T-helper 2 cell treated with Interferon-gamma antibody and Interleukin-4, amounts not matched to agents 100 ng/mL and 5 ng/mL, for 36 hours (primary cell): ENCODE measurements around the gene E4F1. TPM values are rescaled to one million over a fixed set of nuclear protein-coding genes. Genes with fewer than 3 reads are reported as not detected.
"Not testable (repeated sequence)": the region's sequence is repeated elsewhere in the genome, so short reads cannot be mapped to it uniquely, and the experiment has no call there.

Experiments
- intact Hi-C: fragments of 100-400 bp; cut with micrococcal nuclease; formaldehyde crosslinking; loops from one replicate; pipeline ENCODE4 v1.15.1; 2023
- total RNA-seq: library from RNA; stranded (reverse); gene quantifications from 2 replicates; pipeline ENCODE4 v1.2.3, GENCODE V29; 2022

E4F1 gene
- total RNA-seq, 1 donor from 2014 or later = 30.3 TPM

DNA sequence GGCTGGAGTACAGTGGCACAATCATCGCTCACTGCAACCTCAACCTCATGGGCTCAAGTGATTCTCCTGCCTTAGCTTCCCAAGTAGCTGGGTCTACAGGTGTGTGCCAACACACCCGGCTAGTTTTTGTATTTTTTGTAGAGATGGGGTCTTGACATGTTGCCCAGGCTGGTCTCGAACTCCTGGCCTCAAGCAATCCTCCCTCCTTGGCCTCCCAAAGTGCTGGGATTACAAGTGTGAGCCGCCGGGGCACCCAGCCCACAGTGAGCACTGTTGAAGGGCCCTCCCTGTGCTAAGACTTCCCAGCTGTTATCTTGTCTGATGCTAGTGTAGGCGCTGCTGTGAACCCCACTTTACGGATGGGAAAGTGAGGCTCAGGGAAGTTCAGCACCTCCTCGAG lies 35.0 kb upstream of the E4F1 start:
- intact Hi-C loops = no loop called here

DNA sequence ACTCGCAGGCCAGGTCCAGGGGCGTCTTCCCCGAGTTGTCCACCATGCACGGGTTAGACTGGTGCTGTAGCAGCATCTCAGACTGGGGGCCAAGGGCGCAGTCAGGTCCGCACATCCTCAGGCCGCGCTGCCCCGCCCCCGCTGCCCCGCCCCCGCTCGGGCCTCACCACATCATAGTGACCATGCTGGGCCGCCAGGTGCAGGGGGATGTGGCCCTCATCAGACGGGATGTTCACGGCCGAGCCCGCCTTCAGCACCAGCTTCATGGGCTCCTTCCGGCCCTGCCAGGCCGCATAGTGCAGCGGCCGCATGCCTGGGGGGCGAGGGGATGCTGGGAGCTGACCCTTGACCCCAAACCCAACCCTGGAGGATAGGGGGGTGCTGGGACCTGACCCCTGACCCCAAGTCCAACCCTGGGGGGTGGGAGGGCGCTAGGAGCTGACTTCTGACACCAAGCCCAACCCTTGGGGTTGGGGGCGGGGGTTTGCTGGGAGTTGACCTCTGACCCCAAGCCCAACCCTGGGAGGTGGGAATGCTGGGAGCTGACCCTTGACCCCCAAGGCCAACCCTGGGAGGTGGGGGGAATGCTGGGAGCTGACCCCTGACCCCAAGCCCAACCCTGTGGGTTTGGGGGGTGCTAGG lies 34.0 kb upstream of the E4F1 start:
- intact Hi-C loops = no loop called here

- intact Hi-C loops = no loop called here
These were observed 33.3 kb upstream of the E4F1 start for GRCh38 chr16:2190002-2190658.

DNA sequence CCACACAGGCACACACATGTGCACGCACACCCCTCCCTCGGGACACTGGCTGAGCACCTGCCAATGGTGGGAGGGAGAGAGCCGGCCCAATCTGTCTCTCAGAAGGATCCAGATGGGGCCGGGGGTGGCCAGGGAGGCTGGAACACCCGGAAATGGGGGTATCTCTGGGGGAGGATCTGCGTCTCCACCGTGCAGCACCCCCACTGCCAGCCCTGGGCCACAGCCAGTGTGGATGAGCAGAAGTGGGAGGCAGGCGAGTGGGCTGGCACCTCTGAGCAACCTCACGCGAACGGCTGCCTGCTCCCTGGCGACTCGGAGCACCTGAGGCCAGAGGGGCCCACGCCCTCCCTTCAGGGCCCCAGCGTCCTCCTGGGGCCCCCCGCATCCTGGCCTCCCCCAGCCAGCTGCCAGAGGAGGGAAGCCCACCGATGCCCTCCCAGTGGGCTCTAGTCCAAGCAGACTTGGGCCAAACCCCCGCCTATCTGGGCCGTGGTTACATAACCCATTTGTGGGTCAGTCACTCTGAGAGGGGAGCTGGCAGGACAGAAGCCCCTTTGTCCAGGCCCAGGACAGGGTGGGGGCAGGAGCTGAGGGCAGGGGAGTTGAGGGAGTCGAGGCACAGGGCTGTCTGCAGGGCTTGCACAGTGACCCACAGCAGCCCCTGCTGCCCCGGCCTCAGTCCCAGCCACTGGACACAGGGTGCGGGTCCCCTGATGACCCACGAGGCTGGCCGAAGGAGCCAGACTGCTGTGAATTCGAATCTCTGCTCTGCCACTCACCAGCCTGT lies 32.5 kb upstream of the E4F1 start:
- intact Hi-C loops = no loop called here

GRCh38 chr16:2191446-2191706 lies 32.0 kb upstream of the E4F1 start:
- intact Hi-C loops = no loop called here

DNA sequence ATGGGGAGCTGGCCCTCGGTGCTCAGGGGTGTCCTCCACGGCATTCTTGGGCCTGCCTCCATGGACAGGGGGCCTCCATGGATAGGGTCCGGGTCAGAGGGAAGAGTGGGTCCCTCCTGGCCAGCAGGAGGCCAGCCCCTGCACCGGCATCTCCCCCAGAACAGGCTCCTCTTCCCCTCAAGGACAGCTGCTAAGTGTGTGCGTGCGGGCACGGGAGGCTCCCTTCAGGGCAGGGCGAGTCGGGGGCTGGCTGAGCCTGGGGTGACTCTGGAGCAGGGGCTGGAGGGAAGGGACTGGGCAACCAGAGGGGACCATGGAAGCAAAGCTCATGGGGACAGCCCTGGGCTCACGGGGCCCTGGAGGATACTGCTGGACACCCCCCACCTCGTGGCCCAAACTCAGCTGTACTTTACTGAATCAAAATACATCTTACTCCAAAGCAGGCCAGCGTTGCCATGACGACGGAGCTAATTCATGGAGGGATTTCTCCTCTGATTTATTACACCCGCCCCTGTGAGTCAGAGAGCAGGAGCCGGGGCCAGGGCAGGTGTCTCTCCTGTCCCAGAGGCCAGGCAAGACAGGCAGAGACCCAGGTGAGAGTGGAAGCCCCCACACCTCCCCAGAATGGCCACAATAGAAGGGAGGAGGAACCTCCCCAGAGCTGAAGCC lies 29.1 kb upstream of the E4F1 start:
- intact Hi-C loops = loop anchor here (2.0 kb wide), 1 partner anchor 307 kb away; no protein-coding TSS in a partner anchor

DNA sequence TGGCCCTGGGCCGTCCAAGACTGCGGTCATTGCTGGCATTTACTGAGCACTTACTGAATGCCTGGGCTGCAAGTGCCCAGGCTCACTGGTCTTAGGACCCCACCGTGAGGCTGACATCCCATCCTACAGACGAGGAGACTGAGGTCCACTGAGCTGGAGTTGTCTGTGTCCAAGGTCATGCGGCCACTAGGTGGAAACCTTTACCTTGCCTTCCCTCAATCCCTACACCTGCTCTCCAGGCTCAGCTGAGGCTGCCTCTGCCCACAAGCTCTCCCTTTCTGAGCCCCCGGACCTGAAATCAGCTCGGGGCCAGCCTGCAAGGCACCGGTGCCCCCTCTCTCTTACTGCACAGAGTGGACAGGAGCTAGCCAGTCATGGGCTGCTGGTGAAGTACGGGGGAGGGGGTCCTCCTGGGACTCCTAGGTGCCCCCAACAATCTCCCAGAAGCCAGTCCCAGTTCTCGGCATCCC lies 28.5 kb upstream of the E4F1 start:
- intact Hi-C loops = loop anchor here (2.0 kb wide), 1 partner anchor 306 kb away; no protein-coding TSS in a partner anchor

DNA sequence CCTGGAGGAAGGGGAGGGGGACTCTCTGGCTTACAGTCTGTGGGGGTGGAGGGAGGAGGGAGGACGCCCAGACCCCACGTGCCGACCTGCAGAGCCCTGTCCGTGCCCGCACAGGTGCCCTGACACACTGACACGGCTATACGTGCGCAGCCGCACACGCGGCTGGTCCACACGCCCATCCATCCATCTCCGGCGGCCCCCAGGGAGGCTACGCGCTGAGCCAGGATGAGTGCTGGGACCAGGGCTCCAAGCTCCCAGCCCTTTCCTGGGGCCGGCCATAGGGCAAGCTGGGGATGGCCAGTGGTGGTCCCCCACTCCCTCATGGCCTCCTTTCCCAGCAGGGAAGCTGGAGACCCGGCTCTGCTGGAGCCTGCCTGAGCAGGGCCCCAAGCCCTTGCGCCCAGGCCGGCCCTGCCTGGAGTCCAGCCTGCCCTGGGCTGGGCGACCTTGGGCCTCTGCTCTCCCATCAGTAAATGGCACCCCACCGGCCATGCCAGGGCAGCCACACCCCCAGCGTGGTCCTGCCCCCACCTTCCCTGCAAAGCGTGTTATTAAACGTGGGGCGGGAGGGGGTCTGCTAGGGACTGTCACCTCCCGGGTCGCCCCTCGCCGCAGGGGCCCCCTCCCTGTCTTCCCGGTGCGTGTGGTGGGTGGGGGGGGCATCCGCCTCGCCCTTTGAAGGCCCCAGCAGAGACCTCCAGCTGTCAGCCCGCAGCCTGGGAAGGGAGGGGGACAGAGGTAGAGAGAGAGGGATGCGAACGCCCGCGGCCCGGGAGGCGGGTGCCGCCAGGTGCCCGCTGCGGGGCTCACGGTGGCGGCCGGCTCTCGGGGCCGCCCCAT lies 27.8 kb upstream of the E4F1 start:
- intact Hi-C loops = loop anchor here (2.0 kb wide), 1 partner anchor 305 kb away; no protein-coding TSS in a partner anchor

DNA sequence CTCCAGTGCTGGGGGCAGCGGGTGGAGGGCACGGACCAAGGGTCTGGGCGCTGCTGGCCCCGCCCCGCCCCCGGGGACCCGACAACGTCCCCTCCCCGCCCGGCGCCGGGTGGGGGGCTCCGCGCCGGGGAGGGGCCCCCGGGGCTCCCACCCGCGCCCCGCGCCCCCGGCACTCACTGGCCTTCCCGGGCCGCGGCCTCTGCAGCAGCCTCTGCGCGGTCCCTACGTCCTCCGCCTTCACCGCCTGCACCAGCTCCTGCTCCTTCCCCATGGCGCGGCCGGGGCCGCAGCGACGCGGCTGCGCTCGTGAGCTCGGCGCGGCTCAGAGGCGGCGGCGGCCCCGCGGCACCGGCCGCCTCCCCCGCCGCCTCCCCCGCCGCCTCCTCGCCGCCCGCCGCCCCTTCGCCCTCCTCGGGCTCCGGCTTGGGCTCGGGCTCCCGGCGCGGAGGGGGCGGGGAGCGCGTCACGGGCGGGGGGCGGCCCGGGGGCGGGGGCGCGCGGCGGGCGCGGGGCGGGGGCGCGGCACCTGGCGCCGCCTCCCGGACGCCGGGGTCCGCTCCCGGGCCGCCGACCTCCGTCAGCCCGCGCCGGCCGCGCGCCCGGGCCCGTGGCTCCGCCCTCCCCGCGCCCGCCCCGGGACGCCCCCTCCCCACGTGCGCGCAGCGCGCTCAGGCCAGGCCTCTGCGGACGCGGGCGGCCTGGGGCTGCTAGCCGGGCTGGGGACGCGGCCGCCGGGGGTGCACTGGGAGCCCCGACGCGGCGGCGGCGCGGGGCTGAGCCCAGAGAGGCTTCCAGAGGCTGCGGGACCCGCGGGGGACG lies 27.0 kb upstream of the E4F1 start, which contains the start of gene CASKIN1:
Gene CASKIN1, minus strand, starts transcription at position 444 of the 819 bp plus-strand sequence. Its CDS starts 173 bp downstream, at position 271.
- intact Hi-C loops = no loop called here

DNA sequence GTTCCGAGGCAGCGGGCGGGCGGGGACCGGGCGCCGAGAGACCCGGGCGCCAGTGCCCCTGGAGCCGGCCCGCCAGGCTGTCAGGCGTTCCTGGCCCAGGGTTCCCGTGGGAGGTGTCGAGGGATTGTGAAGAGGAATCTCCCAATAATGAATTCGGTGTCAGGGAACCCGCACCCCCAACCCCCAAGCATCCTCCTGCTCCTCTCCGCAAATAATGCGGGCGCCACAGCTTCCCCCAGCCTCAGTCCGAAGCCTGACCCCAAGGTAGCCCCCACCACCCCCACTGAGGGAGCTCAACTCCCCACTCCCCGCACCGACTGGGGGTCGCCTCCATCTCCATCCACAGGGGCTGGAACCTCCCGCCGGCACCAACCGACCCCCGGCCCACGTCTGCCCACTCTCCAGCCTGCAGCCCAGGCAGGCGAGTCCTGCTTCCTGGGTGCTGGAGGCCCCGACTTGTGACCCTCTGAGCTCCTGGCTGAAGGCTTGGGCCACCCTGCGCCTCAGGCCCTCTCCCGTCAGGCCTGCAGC lies 26.3 kb upstream of the E4F1 start:
- intact Hi-C loops = no loop called here

DNA sequence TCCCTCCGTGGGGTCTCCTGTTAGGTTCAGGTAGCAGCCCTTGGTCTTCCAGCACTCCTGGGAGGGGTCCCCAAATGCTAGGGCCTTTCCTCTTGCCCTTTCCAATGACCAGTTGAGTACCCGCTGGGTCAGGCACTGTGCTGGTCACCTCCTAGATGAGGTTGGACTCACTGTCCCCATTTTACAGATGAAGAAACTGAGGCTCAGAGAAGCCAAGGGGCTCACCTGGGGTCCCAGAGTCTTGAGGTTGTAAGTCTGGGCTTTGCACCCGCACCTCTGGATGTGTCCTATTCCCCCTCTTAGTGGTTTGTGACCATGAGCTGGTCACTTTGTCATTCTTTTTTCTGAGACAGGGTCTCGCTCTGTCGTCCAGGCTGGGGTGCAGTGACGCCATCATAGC lies 25.6 kb upstream of the E4F1 start:
- intact Hi-C loops = no loop called here

- intact Hi-C loops = no loop called here
These were observed 25.1 kb upstream of the E4F1 start for GRCh38 chr16:2198283-2198682.

- intact Hi-C loops = no loop called here
These were observed 24.3 kb upstream of the E4F1 start for GRCh38 chr16:2199095-2199494.

DNA sequence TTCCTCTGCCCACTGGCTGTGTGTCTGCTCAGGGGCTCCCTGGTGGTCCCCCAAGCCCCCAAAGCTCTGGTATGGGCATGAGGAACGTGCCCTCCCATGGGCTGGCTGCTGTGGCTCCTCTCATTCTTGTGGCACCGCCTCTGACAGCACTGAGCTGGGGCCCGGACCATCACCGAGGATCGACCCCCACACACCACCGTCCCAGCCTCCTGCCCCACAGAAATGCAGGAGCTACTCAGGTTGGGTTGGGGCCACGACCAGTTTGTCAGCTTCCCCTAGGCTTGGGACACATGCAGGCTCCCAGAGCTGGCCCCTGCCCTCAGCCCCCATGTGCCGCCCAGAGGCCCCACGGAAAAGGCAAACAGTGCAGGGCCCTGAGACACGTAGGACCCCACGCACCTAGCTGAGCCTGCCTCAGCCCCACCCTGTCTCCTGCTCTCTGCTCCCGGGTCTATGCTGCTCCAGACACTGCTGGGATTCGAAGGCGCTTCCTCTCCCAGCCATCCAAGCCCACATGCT lies 23.7 kb upstream of the E4F1 start:
- intact Hi-C loops = no loop called here

GRCh38 chr16:2200313-2200712 lies 23.1 kb upstream of the E4F1 start:
- intact Hi-C loops = no loop called here

GRCh38 chr16:2203119-2203688 lies 20.2 kb upstream of the E4F1 start:
- intact Hi-C loops = not testable (repeated sequence)

DNA sequence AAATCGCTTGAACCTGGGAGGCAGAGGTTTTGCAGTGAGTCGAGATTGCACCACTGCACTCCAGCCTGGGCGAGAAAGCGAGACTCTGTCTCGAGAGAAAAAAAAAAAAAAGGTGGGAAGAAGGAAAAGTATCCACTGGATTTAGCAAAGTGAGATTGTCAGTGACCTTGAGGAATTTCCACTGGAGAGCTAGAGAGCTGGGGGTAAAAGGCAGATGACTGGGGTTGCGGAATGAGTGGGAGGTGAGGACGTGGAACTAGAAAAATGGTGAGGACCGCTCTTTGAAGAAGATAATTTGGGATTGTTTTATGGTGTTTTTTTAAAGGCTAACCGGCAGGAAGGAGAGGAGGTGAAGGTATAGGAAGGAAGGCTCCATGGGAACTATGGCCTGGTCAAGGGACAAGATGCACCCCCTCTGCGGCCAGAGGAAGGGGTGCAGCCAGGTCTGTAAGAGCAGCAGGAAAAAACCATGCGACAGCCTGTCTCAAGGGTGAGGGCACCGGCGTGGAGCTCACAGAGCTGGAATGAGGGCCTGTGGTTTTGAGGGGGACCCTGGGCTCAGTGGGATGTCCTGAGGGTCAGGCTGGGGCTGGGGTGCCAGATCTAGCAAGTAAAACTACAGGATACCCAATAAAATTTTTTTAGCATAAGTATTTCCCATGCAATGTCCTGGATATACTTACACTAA lies 18.8 kb upstream of the E4F1 start:
- intact Hi-C loops = loop anchor here (5.0 kb wide), 1 partner anchor 47 kb away; the partner anchor contains the start of gene TRAF7
